Stimulated activated CD4-positive, alpha-beta T cell treated with anti-CD3 and anti-CD28 coated beads, Interleukin-4, amount 100 ng/mL, for 24 hours (primary cell): Measurements from ENCODE around the gene CCNG2.
A peak's percentile ranks its signal among the peaks of the same experiment; 100 is the strongest.

Experiments
- DNase-seq: peaks from one replicate; pipeline ENCODE4 v3.0.0-alpha.2; 2020

Gene CCNG2

DNA sequence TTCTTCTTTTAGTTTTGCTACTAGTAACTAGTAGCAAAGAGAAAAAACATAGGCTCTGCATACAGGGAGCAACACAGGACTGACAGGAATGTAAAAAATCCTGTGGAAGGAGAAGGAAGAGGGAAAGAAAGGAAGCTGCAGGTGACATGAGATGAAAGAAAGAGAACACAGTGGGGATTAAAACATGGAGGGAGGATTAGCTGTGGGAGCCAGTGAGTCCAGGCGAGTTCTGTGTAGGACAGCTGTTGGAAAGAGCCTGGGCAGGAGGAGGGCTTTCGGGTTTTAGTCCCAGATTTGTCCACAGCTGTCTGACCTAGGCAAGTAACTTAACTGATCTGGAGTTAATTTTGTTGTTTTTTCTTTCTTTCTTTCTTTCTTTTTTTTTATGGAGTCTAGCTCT is 21.6 kb downstream of the CCNG2 start:
- no peak for DNase-seq

DNA sequence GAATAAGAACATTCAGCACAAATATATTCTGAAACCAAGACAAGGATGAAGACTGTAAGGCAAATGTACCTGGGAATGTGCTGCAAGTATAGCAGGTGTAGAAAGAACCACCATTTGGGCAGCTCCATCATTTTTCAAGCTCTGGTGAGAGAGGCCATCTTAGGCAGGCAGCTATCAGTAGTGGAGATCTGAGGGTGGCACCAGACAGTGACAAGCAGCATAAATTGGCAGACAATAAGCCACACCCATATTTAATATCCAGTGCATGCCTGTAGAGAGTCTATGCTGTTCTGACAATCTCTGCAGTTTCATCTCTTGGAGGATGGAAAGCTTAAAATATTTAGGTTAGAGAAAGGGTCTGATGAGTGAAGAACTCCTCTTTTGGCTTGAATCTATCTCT is 22.5 kb downstream of the CCNG2 start:
- DNase-seq = no peak

GRCh38 chr4:77181720-77182119 is 24.7 kb downstream of the CCNG2 start:
- DNase-seq = no peak

GRCh38 chr4:77183777-77184420 is 26.9 kb downstream of the CCNG2 start:
- DNase-seq = no peak

GRCh38 chr4:77184974-77185373 is 28.0 kb downstream of the CCNG2 start:
- DNase-seq = no peak

DNA sequence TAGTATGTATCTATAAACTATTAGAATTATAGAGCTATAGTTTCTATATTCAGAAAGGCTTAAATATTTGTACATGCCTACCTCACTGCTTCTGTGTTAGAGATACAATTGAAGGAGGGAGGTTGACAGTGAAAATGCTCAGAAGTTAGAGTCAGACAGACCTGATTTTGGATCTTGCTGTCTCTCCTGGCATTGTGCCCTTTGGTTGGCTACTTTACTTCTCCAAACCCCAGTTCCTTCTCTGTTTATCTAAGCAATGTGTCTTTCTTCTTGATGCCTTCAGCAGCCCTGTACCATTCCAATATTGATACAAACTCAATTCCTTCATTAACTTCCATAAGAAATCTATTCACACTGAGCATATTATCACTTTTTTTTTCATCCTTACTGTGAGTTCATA is 28.7 kb downstream of the CCNG2 start:
- no peak for DNase-seq

DNA sequence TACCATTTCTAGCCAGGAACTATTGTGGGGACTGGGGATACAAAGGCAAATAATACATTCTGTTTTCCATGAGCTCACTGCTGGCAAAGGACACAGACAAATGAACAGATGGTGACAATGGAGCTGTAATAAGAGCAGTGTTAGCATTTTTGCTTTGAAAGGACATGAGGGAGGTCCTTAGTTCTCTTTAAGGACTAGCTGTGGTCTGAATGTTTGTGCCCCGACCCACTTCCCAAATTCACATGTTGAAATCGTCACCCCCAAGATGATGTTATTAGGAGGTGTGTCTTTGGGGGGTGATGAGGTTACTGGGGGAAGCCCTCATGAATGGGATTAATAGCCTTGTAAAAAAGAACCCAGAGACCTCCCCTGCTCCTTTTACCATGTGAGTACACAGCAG is 30.3 kb downstream of the CCNG2 start:
- DNase-seq = no peak

- DNase-seq = no peak
These were observed 31.7 kb downstream of the CCNG2 start for GRCh38 chr4:77188498-77189220.

DNA sequence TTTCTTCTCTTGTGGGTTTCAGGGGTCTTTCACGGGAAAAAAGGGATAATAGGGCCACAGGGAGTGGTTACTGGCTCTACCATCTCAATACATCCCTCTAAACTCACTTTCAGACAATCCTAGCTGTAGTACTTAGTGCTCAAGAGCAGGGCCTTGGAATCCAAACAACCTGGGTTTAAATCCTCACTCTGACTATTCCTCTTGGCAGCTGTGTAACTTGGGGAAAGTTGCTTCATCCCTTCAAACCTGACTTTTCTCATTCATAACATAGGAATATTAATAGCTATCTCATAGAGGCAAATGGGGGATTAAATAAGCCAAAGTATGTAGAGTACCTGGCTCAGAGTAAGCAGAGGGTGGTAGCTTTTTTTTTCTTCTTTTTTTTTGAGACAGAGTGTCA is 32.4 kb downstream of the CCNG2 start:
- no peak for DNase-seq

DNA sequence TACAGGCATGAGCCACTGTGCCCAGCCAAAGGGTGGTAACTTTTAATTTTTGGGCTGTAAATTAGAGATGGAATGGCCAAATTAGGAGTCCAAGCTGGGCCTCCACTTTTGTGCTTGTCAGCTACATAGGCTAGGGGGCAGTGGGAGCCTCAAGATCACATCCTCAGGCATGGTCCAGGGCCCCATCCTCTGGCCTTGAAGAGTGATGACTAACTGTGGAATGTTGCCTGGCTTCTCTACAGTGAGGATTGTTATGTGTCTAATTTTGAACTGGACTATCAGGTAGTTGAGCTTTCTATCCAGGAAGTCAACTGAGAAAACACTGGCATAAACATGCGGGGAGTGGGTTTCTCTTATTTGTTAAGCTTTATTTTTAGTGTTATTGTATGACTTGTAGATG is 33.0 kb downstream of the CCNG2 start:
- no peak for DNase-seq

DNA sequence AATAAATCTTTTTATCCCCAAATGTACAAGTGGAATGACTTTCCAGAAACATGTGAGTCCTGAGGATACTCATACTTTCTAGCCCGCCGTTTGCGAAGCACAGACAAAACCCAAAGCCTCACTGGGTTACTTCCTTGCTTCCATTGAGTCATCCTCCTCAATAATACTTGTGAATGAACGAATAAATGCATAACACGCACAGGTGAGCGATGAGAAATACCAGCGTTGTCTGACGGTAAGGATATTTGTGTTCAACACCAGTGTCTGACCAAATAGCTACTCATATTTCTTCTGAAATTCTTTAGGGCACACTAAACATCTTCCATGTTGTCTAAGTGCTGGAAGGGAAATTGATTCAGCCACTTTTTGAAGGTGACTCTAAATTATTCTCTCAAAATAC is 36.0 kb downstream of the CCNG2 start:
- no peak for DNase-seq

DNA sequence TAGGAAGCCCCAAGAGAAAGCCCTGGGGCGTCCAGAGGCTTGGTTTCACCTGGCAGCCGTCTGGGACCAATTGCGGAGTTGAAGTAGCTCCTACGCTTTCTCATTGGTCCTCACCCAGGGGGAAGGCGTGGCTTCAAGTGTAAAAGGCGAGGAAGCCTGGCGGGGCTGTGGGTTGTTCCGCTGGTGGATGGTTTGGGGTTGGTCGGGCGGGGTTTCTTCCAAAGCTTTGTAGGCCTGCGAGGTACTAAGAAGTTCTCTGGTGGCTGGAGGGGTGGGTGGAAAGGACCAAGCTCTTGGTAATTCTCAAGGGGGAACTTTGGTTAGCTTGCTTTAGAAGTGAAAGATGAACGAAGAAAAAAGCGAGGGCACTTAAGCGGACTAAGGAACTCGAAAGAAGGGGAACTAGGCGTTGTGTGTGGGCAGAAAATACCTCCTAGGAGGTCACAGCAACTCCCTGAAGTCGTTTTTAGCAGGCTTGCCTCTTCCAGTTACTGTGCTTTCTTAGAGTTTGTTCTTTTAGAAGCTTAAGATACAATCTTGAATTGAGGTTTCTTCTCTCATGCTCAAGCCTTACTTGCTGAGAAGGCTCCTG is 36.6 kb downstream of the CCNG2 start:
- peak; percentile 72 for DNase-seq

DNA sequence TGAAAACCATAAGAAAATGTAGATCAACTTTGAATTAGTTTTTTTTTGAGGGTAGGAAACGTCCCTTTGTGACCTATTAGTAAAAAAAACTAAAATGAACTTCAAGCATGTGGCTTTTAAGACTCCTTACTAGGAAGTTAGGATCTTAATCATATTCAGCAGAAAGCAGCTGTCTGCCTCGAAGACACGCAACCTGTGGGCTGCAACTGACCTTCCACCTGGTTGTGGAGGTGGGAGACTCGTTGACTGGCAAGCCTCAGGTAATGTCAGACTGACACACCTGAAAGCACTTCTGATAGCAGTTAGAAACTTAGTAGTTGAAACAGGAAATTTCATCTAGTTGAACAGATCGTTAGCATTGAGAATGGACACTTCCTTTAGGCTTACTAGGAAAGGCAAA is 37.4 kb downstream of the CCNG2 start:
- no peak for DNase-seq

DNA sequence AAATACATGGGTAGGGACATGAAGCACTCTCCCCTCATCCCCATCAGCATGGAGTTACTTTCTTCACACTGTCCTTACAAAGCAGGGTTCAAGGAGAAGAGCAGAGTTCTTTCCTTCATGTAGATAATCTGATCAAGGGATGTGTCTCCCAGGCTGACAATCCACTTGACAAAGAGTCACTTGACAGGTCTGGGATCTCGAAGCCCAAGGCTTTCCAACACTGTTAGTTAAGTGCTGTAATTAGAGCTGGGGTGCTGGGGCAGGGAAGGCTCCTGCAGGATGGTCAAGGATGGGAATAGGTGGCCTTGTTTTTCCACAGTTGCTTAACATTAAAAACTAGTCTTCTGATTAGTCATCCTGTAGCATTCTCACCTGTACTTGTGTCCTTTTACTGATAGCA is 38.0 kb downstream of the CCNG2 start:
- DNase-seq = no peak

- DNase-seq = no peak
These were observed 39.9 kb downstream of the CCNG2 start for GRCh38 chr4:77196866-77197265.

- no peak for DNase-seq
These were observed 40.4 kb downstream of the CCNG2 start for GRCh38 chr4:77197361-77197760.

DNA sequence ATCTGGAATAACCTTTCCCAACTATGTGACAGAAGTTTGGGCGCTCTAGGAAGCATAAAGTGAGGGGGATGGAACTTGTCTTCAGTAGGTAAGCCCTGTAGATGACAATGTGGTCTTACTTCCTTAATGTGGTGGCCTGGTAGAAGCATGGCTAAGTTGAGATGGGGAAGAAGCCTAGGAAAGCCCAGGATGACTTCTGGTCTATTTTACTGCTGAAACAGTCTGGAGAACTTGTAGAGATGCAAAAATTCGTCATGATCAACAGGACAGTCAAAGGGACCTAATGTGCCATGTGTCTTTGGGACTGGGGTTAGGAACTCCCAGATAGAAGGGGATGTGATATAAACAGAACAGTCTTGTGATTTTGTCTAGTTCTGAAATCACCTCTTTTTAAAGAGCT is 40.8 kb downstream of the CCNG2 start:
- DNase-seq = no peak

- no peak for DNase-seq
These were observed 42.3 kb downstream of the CCNG2 start for GRCh38 chr4:77199276-77199675.

- no peak for DNase-seq
These were observed 42.7 kb downstream of the CCNG2 start for GRCh38 chr4:77199701-77200100.

DNA sequence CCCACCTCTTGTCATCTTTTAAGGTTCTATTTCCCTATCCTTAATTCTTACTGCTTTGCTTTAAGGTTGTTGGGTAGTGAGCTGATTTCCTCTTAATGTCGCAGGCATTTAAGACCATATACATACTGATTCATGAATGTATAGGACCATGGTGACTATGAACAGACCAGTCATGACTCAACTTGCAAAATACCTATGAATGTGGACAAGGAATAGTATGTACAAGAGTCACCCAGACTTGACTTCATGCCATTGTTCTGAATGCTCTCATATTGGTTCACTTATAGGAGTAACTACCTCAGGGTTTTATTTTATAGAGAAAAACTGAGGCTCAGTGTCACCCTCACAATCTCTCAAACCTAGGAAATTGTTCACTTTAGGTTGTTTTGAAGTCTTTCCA is 44.3 kb downstream of the CCNG2 start:
- DNase-seq = no peak

DNA sequence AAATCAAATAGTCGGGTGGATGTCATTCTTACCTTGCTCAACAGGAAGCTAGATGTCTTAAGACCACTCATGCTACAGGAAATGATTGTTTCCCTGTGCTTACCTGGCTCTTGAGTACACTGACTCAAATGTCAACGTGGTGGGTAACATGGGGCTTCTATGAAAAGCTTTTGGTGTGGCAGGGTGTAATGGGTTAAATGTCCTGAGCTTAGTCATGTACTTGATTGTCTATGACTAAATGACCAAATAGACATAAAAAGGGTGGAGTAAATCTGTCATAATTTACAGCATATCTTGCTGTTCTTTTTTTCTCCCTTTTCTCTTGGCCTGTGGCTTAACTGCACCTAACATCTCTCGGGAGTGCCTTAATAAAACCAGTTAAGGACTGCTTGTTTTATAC is 44.9 kb downstream of the CCNG2 start:
- DNase-seq = no peak

DNA sequence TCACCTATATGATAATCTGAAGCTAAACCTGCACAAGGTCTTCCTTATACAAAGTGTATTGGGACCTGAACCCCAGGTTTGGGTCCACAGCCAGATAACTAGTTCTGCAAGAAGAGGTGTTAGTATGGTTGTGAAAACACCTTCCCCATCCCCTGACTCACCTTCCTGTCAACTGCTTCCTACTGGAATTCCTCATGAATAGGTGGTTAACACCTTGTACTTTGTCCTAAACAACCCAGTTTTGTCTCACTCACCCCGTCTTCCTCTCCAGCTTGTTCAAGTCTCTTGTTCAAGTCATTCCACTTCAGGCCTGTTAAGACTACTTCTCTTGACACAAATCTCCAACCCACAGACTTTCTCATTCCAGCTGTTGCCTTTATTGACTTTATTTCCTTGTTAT is 45.5 kb downstream of the CCNG2 start:
- DNase-seq = no peak

DNA sequence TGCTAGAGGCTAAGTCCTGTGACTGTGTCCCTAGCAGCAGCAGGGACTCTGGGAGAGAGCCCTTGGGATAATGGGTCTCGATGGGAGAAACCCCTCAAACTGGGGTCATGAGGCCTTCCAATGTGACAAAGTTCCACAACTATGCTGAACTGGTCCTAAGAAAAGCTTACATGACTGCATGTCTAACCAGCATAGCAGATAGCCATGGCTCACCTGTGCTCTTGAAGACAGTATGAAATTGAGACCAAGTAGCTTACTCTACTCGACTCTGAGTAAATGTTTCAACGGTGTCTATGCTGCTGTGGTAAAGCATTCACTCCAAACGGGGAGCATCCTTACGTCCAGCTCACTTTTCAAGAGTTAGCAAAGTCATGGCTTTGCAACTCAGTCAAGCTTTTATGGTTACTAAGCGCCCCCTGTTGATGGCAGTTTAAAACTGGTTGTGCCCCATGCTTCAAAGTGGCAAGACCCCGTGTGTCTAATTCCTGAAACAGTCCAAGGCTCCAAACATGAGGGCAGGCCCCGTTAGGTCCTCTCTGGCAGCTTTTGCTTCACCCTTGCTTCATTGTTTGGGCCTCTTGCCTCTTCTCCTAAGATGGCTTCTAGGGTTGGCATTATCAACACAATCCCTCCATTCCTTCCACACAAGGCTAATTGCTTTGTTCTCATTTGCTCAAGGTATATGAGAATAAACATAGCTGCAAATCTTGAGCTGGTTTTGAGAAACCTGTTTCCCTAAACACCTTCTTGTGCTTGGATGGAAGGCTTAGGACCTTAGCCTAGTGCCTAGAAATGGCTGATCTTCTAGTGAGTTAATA is 46.6 kb downstream of the CCNG2 start:
- DNase-seq = peak; percentile 75

GRCh38 chr4:77204621-77205020 is 47.6 kb downstream of the CCNG2 start:
- no peak for DNase-seq
